Measurements from ENCODE around the gene TLR5.

- TF ChIP-seq CTCF (IDR thresholded peaks at IDR 0.05) (no peak), POLR2A (IDR thresholded peaks at IDR 0.05; ENCODE audit: low read depth) (no peak), POLR2AphosphoS5 (IDR thresholded peaks at IDR 0.05) (peak; percentile 39 to 44)
Measured at GRCh38 chr1:223175633-223176032, 32.6 kb upstream of the TLR5 start.
